ENCODE data around the gene LRRC28.
A peak's percentile ranks its signal among the peaks of the same experiment; 100 is the strongest.

Gene LRRC28

DNA sequence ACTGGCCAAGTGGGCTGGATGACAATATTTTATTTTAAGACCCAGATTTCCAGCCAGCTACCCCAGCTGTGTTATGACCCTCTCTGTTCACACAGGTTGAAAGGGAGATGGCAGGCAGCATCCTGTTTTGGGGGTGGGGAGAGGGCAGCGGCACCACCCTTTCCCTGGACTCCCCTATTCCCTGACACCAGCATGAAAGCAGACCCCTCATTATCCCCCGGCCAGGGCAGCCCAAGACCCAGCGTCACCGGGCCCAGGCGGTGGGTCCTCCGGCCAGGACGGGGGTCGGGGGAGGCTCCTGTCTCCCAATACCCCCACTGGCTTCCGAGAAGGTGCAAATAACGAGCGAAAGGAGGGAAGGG, 186.9 kb downstream of the LRRC28 start:
- Mint-ChIP-seq H3K4me1 (ENCODE audit: low read depth) (peaks cover 66% of the 10 kb centered on the region), H3K27me3 (no peaks in the 10 kb centered on the region), H3K9me3 (no peaks in the 10 kb centered on the region)

GRCh38 chr15:99438691-99439523, 187.6 kb downstream of the LRRC28 start:
- Mint-ChIP-seq H3K4me1 (ENCODE audit: low read depth) (peaks cover 65% of the 10 kb centered on the region), H3K4me3 (peak overlapping the region; percentile 43)

More for the DNA sequence above, 186.9 kb downstream of the LRRC28 start:
- no peaks in the 10 kb centered on the region for H3K36me3 Mint-ChIP-seq (ENCODE audit: low read depth)
- no peak overlapping the region for H3K4me3 Mint-ChIP-seq
- H3K27ac Mint-ChIP-seq: peak overlapping the region; percentile 33
- DNase-seq: peak; percentile 32

GRCh38 chr15:99439524-99439835, 188.2 kb downstream of the LRRC28 start:
- no peaks in the 10 kb centered on the region for H3K27me3 Mint-ChIP-seq
- H3K36me3 Mint-ChIP-seq (ENCODE audit: low read depth): no peaks in the 10 kb centered on the region
- no peak overlapping the region for H3K4me3 Mint-ChIP-seq
- H3K9me3 Mint-ChIP-seq: no peaks in the 10 kb centered on the region
- peaks cover 63% of the 10 kb centered on the region for H3K4me1 Mint-ChIP-seq (ENCODE audit: low read depth)
- no peak overlapping the region for H3K27ac Mint-ChIP-seq
- peak; percentile 27 for DNase-seq

More at GRCh38 chr15:99438691-99439523, 187.6 kb downstream of the LRRC28 start:
- Mint-ChIP-seq H3K36me3 (ENCODE audit: low read depth) (no peaks in the 10 kb centered on the region), H3K27me3 (no peaks in the 10 kb centered on the region), H3K27ac (peak overlapping the region; percentile 33), H3K9me3 (no peaks in the 10 kb centered on the region)
- DNase-seq: peak; percentile 56

GRCh38 chr15:99440029-99440428, 188.7 kb downstream of the LRRC28 start:
- Mint-ChIP-seq H3K27ac (no peak overlapping the region), H3K4me3 (no peak overlapping the region), H3K27me3 (no peaks in the 10 kb centered on the region), H3K9me3 (no peaks in the 10 kb centered on the region), H3K4me1 (ENCODE audit: low read depth) (peaks cover 65% of the 10 kb centered on the region), H3K36me3 (ENCODE audit: low read depth) (no peaks in the 10 kb centered on the region)
- peak; percentile 24 for DNase-seq
